Measurements from ENCODE around the gene CWF19L1.

DNA sequence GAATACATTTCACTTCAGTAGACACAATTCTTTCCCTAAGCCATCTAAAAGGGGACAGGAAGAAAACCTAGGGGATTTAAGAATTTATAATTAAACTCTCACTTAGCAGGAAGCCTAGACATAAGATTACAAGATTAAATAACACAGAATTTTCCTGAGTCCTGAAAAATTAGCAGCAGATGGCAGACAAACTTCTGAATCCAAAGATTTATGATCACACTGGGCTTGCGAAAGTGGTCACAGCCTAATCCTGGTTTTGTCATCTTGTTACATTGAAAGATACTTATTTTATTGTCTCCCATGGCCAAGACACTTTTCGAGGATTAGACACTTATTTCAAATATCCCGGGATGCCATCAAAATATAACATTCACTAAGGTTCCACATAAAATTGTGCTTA lies 84.5 kb downstream of the CWF19L1 start:
- TF ChIP-seq, protein P1, sequence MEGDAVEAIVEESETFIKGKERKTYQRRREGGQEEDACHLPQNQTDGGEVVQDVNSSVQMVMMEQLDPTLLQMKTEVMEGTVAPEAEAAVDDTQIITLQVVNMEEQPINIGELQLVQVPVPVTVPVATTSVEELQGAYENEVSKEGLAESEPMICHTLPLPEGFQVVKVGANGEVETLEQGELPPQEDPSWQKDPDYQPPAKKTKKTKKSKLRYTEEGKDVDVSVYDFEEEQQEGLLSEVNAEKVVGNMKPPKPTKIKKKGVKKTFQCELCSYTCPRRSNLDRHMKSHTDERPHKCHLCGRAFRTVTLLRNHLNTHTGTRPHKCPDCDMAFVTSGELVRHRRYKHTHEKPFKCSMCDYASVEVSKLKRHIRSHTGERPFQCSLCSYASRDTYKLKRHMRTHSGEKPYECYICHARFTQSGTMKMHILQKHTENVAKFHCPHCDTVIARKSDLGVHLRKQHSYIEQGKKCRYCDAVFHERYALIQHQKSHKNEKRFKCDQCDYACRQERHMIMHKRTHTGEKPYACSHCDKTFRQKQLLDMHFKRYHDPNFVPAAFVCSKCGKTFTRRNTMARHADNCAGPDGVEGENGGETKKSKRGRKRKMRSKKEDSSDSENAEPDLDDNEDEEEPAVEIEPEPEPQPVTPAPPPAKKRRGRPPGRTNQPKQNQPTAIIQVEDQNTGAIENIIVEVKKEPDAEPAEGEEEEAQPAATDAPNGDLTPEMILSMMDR (IDR thresholded peaks at IDR 0.05) = no peak
- TF ChIP-seq EP300 (IDR thresholded peaks at IDR 0.05; ENCODE audit: borderline replicate concordance in 1 of 2, low read depth in 1 of 2, low read length in 1 of 2) (no peak), TCF12 (IDR thresholded peaks at IDR 0.05) (no peak), POLR2AphosphoS5 (IDR thresholded peaks at IDR 0.05; ENCODE audit: low read depth, low read length) (no peak), RAD21 (IDR thresholded peaks at IDR 0.05; ENCODE audit: low read length) (no peak), EZH2phosphoT487 (IDR thresholded peaks at IDR 0.05; ENCODE audit: borderline replicate concordance, low read depth) (no peak), SIN3A (IDR thresholded peaks at IDR 0.05; ENCODE audit: borderline replicate concordance, low read depth, low read length) (no peak), CHD2 (IDR thresholded peaks at IDR 0.05; ENCODE audit: low read length, partially characterized antibody) (no peak), JUND (IDR thresholded peaks at IDR 0.05) (no peak), YY1 (IDR thresholded peaks at IDR 0.05; ENCODE audit: low read depth) (no peak), RXRA (IDR thresholded peaks at IDR 0.05; ENCODE audit: borderline replicate concordance, low read depth) (no peak), TAF1 (IDR thresholded peaks at IDR 0.05; ENCODE audit: borderline replicate concordance, low read depth, low read length) (no peak)
- TF ChIP-seq, protein P2, sequence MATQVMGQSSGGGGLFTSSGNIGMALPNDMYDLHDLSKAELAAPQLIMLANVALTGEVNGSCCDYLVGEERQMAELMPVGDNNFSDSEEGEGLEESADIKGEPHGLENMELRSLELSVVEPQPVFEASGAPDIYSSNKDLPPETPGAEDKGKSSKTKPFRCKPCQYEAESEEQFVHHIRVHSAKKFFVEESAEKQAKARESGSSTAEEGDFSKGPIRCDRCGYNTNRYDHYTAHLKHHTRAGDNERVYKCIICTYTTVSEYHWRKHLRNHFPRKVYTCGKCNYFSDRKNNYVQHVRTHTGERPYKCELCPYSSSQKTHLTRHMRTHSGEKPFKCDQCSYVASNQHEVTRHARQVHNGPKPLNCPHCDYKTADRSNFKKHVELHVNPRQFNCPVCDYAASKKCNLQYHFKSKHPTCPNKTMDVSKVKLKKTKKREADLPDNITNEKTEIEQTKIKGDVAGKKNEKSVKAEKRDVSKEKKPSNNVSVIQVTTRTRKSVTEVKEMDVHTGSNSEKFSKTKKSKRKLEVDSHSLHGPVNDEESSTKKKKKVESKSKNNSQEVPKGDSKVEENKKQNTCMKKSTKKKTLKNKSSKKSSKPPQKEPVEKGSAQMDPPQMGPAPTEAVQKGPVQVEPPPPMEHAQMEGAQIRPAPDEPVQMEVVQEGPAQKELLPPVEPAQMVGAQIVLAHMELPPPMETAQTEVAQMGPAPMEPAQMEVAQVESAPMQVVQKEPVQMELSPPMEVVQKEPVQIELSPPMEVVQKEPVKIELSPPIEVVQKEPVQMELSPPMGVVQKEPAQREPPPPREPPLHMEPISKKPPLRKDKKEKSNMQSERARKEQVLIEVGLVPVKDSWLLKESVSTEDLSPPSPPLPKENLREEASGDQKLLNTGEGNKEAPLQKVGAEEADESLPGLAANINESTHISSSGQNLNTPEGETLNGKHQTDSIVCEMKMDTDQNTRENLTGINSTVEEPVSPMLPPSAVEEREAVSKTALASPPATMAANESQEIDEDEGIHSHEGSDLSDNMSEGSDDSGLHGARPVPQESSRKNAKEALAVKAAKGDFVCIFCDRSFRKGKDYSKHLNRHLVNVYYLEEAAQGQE (IDR thresholded peaks at IDR 0.05; ENCODE audit: low read depth, low read length) = no peak
